ENCODE data around the gene PSIP1.

Gene PSIP1

DNA sequence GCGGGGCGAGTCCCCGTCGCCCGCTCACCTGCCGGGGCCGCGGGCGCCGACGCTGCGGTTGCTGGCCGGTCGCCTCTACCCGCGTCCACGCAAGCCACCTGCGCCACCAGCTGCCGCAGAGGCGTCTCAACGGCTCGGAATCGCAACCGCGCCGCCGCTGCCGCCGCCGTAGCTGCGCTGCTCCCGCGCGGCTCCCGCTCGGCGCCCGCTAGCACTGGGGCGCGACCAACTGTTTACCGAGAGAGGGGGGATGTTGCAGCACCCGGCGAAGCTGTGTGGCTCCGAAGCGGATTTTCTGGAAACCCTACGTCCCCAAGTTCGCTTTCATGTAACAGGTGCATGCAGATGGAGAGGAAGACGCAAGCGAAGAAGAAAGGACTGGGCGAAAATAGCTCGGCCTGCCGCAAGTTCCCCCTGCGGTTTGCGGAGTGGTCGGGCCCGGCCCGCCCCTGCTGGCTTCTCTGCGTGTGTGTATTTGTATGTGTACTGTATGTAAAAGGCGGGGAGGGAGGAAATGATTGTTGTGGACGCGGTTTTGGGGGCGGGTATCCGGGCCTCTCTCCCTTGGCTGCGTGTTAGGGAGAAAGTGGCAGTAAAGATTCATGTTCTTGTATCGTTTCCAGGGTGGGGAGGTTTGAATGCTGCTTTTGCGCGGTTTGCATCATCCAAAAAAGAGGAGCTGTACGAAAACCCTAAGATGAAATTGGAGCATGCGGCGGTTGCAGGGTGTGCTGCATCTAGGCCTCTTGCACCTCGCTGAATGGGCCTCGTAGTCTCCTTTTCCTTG lies at the start of gene PSIP1:
Gene PSIP1, minus strand, starts transcription at position 182 of the 787 bp plus-strand sequence. CDS start 782 bp downstream, outside the sequence.
- peak; percentile 87 for ATAC-seq
- TF ChIP-seq ZFP30 (CRISPR knock-in tag; IDR thresholded peaks at IDR 0.05) (no peak), CSDC2 (CRISPR knock-in tag; IDR thresholded peaks at IDR 0.05) (no peak), ZNF70 (CRISPR knock-in tag; IDR thresholded peaks at IDR 0.05) (no peak), RARB (CRISPR knock-in tag; IDR thresholded peaks at IDR 0.05) (no peak), SNAI2 (CRISPR knock-in tag; IDR thresholded peaks at IDR 0.05) (no peak), ZNF8 (CRISPR knock-in tag; IDR thresholded peaks at IDR 0.05) (no peak), GLIS3 (CRISPR knock-in tag; IDR thresholded peaks at IDR 0.05) (no peak), BACH2 (CRISPR knock-in tag; IDR thresholded peaks at IDR 0.05; ENCODE audit: borderline replicate concordance) (no peak)
- TF ChIP-seq, protein P1, sequence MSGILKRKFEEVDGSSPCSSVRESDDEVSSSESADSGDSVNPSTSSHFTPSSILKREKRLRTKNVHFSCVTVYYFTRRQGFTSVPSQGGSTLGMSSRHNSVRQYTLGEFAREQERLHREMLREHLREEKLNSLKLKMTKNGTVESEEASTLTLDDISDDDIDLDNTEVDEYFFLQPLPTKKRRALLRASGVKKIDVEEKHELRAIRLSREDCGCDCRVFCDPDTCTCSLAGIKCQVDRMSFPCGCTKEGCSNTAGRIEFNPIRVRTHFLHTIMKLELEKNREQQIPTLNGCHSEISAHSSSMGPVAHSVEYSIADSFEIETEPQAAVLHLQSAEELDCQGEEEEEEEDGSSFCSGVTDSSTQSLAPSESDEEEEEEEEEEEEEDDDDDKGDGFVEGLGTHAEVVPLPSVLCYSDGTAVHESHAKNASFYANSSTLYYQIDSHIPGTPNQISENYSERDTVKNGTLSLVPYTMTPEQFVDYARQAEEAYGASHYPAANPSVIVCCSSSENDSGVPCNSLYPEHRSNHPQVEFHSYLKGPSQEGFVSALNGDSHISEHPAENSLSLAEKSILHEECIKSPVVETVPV (CRISPR knock-in tag; IDR thresholded peaks at IDR 0.05), result no peak
- TF ChIP-seq, protein P2, sequence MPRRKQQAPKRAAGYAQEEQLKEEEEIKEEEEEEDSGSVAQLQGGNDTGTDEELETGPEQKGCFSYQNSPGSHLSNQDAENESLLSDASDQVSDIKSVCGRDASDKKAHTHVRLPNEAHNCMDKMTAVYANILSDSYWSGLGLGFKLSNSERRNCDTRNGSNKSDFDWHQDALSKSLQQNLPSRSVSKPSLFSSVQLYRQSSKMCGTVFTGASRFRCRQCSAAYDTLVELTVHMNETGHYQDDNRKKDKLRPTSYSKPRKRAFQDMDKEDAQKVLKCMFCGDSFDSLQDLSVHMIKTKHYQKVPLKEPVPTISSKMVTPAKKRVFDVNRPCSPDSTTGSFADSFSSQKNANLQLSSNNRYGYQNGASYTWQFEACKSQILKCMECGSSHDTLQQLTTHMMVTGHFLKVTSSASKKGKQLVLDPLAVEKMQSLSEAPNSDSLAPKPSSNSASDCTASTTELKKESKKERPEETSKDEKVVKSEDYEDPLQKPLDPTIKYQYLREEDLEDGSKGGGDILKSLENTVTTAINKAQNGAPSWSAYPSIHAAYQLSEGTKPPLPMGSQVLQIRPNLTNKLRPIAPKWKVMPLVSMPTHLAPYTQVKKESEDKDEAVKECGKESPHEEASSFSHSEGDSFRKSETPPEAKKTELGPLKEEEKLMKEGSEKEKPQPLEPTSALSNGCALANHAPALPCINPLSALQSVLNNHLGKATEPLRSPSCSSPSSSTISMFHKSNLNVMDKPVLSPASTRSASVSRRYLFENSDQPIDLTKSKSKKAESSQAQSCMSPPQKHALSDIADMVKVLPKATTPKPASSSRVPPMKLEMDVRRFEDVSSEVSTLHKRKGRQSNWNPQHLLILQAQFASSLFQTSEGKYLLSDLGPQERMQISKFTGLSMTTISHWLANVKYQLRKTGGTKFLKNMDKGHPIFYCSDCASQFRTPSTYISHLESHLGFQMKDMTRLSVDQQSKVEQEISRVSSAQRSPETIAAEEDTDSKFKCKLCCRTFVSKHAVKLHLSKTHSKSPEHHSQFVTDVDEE (CRISPR knock-in tag; IDR thresholded peaks at IDR 0.05), result no peak
- TF ChIP-seq, protein P3, sequence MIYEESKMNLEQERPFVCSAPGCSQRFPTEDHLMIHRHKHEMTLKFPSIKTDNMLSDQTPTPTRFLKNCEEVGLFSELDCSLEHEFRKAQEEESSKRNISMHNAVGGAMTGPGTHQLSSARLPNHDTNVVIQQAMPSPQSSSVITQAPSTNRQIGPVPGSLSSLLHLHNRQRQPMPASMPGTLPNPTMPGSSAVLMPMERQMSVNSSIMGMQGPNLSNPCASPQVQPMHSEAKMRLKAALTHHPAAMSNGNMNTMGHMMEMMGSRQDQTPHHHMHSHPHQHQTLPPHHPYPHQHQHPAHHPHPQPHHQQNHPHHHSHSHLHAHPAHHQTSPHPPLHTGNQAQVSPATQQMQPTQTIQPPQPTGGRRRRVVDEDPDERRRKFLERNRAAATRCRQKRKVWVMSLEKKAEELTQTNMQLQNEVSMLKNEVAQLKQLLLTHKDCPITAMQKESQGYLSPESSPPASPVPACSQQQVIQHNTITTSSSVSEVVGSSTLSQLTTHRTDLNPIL (CRISPR knock-in tag; IDR thresholded peaks at IDR 0.05; ENCODE audit: low read depth), result no peak
- TF ChIP-seq, protein P4, sequence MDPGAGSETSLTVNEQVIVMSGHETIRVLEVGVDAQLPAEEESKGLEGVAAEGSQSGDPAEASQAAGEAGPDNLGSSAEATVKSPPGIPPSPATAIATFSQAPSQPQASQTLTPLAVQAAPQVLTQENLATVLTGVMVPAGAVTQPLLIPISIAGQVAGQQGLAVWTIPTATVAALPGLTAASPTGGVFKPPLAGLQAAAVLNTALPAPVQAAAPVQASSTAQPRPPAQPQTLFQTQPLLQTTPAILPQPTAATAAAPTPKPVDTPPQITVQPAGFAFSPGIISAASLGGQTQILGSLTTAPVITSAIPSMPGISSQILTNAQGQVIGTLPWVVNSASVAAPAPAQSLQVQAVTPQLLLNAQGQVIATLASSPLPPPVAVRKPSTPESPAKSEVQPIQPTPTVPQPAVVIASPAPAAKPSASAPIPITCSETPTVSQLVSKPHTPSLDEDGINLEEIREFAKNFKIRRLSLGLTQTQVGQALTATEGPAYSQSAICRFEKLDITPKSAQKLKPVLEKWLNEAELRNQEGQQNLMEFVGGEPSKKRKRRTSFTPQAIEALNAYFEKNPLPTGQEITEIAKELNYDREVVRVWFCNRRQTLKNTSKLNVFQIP (CRISPR knock-in tag; IDR thresholded peaks at IDR 0.05; ENCODE audit: borderline replicate concordance, low read depth), result no peak

DNA sequence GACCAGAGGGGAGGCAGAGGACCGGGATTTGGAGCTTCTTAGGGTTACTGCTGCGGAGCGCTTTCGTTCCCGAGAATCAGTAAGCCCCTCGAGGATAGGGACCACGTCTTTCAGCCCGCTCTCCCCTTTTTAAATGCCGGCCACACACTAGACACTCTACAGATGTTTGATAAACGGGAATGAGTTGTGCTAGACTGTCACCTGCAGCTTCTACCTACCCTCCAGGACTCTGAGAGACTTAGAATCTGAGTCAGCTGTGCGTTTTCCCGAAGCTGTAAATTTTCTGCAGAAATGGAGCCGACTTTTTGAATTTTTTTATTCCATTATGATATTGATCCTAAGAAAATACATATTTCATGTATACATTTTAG lies 42.7 kb upstream of the PSIP1 start:
- TF ChIP-seq ZC3H10 (CRISPR knock-in tag; IDR thresholded peaks at IDR 0.05), result no peak
- TF ChIP-seq BACH2 (CRISPR knock-in tag; IDR thresholded peaks at IDR 0.05; ENCODE audit: borderline replicate concordance), result no peak
- peak; percentile 15 for ATAC-seq

DNA sequence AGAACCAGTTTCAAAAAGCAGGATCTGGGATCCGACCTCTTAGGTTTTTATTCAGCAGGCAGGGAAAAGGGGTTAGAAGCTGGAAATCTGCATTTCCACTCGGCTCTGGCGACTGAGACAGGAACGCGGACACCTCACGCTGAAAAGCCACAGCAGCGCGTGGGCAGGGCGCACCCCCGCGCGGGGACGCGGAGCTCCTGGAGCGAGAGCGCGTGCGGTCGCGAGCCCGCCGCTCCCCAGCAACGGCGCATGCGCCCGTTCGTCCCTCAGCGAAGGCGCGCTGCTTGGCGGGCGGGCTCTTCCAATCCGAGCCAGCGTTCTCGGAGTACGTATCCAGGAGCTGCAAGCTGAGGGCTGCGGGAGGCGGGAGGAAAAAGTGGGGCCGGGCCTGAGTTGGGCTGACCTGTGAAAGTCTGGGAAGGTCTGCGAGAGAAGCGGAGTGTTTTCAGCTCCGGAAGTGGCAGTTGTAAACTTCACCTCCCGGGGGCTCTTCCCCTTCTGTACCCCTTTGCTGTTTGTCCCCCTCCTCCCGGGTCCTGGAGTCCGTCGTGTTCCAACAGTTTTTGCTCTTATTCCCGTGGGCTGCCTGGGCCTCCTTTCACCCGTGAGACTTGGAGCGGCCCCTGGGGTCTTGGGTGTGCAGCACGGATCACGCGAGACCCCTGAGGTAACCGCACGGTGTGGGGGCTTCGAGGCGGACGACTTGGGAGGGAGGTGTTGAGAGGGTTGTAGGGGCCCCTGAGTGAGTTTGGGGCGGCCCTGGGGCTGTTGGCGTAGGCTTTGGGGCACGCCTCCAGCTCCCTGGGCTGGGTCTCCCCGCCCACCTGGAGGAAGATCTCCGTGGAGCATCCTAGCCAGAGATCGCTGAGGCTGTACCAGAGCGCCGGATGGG lies 42.1 kb upstream of the PSIP1 start, which contains the start of gene CCDC171:
Gene CCDC171, plus strand, starts transcription at position 408 of the 892 bp plus-strand sequence. CDS start 11,046 bp downstream, outside the sequence.
- ATAC-seq, result peak; percentile 98
- 0 out of 2 replicates have a peak, but pooled peaks have one; percentile 9 for TF ChIP-seq ZFP3 (CRISPR knock-in tag; IDR thresholded peaks at IDR 0.05)
- TF ChIP-seq, protein P2 (CRISPR knock-in tag; IDR thresholded peaks at IDR 0.05), result peak; percentile 22; the same call in 1 of the 2 replicates
- TF ChIP-seq, protein P4 (CRISPR knock-in tag; IDR thresholded peaks at IDR 0.05; ENCODE audit: borderline replicate concordance, low read depth), result no peak
